ENCODE measurements around the gene CYP1B1.

DNA sequence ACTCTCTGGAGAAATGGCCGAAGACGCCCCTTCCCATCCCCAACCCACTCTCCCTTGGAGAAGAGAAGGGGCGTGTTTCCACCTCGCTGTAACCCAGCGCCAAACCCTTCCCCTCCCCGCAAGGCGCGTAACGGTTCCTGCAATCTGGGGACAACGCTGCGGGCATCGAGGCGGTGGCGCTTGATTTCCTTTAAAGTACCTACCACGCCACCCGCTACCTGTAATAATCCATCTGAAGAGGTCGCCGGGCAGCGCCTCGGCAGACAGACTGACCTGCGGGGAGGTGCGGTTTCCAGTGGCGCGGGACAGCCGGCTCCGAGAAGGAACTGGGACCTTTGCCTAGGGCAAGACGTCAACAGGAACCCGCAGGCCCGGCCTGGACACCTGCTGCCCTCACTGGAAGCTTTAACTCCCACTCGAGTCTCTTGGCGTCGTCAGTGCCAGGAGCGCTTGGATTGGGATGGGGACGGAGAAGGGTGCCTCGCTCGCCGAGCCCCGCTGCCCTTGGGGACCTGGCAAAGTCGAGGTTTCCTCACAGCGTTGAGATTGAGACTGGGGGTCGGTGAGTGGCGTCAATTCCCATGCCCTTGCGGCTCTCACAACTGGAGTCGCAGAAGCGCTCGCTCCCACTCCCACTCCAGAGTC is at the start of gene CYP1B1:
- TF ChIP-seq, protein P1, sequence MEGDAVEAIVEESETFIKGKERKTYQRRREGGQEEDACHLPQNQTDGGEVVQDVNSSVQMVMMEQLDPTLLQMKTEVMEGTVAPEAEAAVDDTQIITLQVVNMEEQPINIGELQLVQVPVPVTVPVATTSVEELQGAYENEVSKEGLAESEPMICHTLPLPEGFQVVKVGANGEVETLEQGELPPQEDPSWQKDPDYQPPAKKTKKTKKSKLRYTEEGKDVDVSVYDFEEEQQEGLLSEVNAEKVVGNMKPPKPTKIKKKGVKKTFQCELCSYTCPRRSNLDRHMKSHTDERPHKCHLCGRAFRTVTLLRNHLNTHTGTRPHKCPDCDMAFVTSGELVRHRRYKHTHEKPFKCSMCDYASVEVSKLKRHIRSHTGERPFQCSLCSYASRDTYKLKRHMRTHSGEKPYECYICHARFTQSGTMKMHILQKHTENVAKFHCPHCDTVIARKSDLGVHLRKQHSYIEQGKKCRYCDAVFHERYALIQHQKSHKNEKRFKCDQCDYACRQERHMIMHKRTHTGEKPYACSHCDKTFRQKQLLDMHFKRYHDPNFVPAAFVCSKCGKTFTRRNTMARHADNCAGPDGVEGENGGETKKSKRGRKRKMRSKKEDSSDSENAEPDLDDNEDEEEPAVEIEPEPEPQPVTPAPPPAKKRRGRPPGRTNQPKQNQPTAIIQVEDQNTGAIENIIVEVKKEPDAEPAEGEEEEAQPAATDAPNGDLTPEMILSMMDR (IDR thresholded peaks at IDR 0.05) = no peak
- TF ChIP-seq EP300 (IDR thresholded peaks at IDR 0.05) = no peak
- no peak for TF ChIP-seq POLR2A (IDR thresholded peaks at IDR 0.05)

Measured in ovary (tissue), 3 donors.